Fibroblast of gingiva (primary cell): ENCODE data around the gene MAPK14.
A peak's percentile ranks its signal among the peaks of the same experiment; 100 is the strongest.
"Not testable (repeated sequence)": the region's sequence is repeated elsewhere in the genome, so short reads cannot be mapped to it uniquely, and the experiment has no call there.

Source experiments
- DNase-seq: peaks from one replicate; pipeline ENCODE4 v3.0.0-alpha.2; 2011; ENCODE audit warnings: low read depth

Gene MAPK14

GRCh38 chr6:36070252-36070651 is 42.6 kb downstream of the MAPK14 start:
- DNase-seq = no peak

- DNase-seq = no peak
Measured at GRCh38 chr6:36071281-36071680, 43.7 kb downstream of the MAPK14 start.

- DNase-seq = no peak
Measured at GRCh38 chr6:36071714-36072113, 44.1 kb downstream of the MAPK14 start.

- no peak for DNase-seq
Measured at GRCh38 chr6:36072681-36073080, 45.1 kb downstream of the MAPK14 start.

- DNase-seq = no peak
Measured at GRCh38 chr6:36073587-36073986, 46.0 kb downstream of the MAPK14 start.

GRCh38 chr6:36075656-36076055 is 48.0 kb downstream of the MAPK14 start:
- DNase-seq = no peak

GRCh38 chr6:36076178-36077063 is 48.8 kb downstream of the MAPK14 start:
- DNase-seq = no peak

- DNase-seq = no peak
Measured at GRCh38 chr6:36078159-36078558, 50.6 kb downstream of the MAPK14 start.

- no peak for DNase-seq
Measured at GRCh38 chr6:36079601-36080000, 52.0 kb downstream of the MAPK14 start.

- DNase-seq = no peak
Measured at GRCh38 chr6:36082318-36082717, 54.7 kb downstream of the MAPK14 start.

- no peak for DNase-seq
Measured at GRCh38 chr6:36083446-36083845, 55.8 kb downstream of the MAPK14 start.

GRCh38 chr6:36088204-36088603 is 60.6 kb downstream of the MAPK14 start:
- not testable (repeated sequence) for DNase-seq

GRCh38 chr6:36089048-36089447 is 61.4 kb downstream of the MAPK14 start:
- no peak for DNase-seq

GRCh38 chr6:36094238-36094637 is 66.6 kb downstream of the MAPK14 start:
- no peak for DNase-seq

GRCh38 chr6:36094753-36095496 is 67.3 kb downstream of the MAPK14 start:
- peak; percentile 61 for DNase-seq

GRCh38 chr6:36095497-36096391 is 68.1 kb downstream of the MAPK14 start:
- no peak for DNase-seq

- no peak for DNase-seq
Measured at GRCh38 chr6:36098253-36098919, 70.8 kb downstream of the MAPK14 start.

- DNase-seq = no peak
Measured at GRCh38 chr6:36098920-36099647, 71.5 kb downstream of the MAPK14 start.

- no peak for DNase-seq
Measured at GRCh38 chr6:36099869-36100483, 72.4 kb downstream of the MAPK14 start.

GRCh38 chr6:36101691-36102090 is 74.1 kb downstream of the MAPK14 start:
- no peak for DNase-seq

GRCh38 chr6:36102853-36103252 is 75.2 kb downstream of the MAPK14 start:
- DNase-seq = no peak
